Right lobe of liver (tissue), 4 donors: ENCODE data around the gene SLC48A1.

Source experiments
- POLR2A ChIP-seq: fragments of 450-650 bp; IDR thresholded peaks from one replicate; pipeline ENCODE4 v1.6.1; 2017; ENCODE audit warnings: antibody characterized with exemption, mild to moderate bottlenecking
- TF ChIP-seq, protein P1 (sequence below), 4 donors: fragments of 200-600 bp in 3 of 4; fragments of 450-650 bp in 1 of 4; IDR thresholded peaks; one replicate each; pipeline versions ENCODE4 v1.5.1 to v1.8.0; 2016 to 2022; ENCODE audit warnings: antibody characterized with exemption in 4 of 4, mild to moderate bottlenecking in 2 of 4
- donor health status: DM: no; HTN: no; CAD: no.
- donor health status: DM: no; HTN: no; CAD: no.
- donor health status: DM: no; HTN: yes; CAD: no.

DNA sequence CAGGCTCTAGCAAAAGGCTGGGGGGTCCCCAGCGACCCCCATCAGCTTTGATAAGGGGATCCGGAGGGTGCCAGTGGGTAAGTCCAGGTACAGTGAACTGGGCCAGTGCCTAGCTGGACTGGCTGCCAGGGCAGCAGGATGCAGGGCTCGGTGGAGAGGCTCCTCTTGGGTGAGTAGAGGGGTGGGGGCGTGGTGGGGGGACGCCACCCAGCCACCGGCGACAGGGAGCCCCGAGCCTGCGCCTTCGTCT is 14.5 kb upstream of the SLC48A1 start:
- no peak for TF ChIP-seq POLR2A
- TF ChIP-seq, protein P1, sequence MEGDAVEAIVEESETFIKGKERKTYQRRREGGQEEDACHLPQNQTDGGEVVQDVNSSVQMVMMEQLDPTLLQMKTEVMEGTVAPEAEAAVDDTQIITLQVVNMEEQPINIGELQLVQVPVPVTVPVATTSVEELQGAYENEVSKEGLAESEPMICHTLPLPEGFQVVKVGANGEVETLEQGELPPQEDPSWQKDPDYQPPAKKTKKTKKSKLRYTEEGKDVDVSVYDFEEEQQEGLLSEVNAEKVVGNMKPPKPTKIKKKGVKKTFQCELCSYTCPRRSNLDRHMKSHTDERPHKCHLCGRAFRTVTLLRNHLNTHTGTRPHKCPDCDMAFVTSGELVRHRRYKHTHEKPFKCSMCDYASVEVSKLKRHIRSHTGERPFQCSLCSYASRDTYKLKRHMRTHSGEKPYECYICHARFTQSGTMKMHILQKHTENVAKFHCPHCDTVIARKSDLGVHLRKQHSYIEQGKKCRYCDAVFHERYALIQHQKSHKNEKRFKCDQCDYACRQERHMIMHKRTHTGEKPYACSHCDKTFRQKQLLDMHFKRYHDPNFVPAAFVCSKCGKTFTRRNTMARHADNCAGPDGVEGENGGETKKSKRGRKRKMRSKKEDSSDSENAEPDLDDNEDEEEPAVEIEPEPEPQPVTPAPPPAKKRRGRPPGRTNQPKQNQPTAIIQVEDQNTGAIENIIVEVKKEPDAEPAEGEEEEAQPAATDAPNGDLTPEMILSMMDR (IDR thresholded peaks at IDR 0.05) = no peak
